ENCODE measurements around the gene RAMACL. TPM values are rescaled to one million over a fixed set of nuclear protein-coding genes. Genes with fewer than 3 reads are reported as not detected.

The RAMACL gene
- total and polyA plus RNA-seq, 2 of the 13 experiments (the other 11 are each of a cell fraction or from before 2014, with no cell fraction given), result 0.09 to 0.29 TPM

DNA sequence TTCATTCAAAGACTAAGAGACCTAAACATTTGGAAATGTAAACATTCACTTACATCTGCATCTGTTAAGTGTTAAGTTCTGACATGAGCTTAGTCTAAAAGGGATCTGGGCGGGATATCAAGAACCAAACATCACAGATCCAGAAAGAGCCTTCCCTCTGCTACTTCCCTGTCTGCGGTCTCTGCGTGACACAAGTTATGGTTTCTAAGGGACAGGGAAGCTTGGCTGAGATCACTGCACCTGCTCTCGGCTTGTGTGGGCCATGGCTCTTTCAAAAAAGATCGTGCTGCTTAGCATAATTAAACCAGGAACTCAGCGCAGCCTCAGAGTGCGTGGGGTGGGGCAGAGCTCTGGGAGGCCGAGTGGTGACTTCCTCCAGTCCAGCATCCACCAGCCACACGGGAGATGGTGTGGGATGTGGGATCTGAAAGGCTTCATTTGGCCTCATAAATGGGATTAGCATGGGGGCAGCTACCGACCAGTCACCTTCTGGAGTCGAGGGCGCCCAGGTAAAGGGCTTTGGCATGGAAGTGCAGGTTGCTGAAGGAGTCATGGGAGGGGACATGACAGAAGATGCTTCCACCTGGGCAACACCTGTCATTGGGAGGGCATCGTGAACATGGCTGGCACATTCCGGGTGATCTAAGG lies 16.7 kb upstream of the RAMACL start:
- no peak overlapping the region for H3K9ac ChIP-seq (ENCODE audit: insufficient read depth, low read depth, low read length)
- intact Hi-C loops (cut with micrococcal nuclease; ENCODE audit: unreplicated experiment), result no loop called here
- POLR2A ChIA-PET, result no interaction called here
- no peaks in the 10 kb centered on the region for H3K79me2 ChIP-seq (ENCODE audit: insufficient read depth, low read length)
- no peak overlapping the region for H3K4me2 ChIP-seq (ENCODE audit: low read depth, low read length)
- in situ Hi-C loops (cut with HindIII; ENCODE audit: extremely low pct_ligation_motif_present, low pct_unique_long_range_greater_than_20kb), result no loop called here
- H3K4me1 ChIP-seq (ENCODE audit: insufficient read depth, low read length), result no peaks in the 10 kb centered on the region
- H3K27me3 ChIP-seq (ENCODE audit: control insufficient read depth in 1 of 2, insufficient read depth in 2 of 2, low read length in 2 of 2), result peaks cover 0 to 44% of the 10 kb centered on the region in 2 experiments; a peak in 4 of 5 replicates
- ATAC-seq (no peak), FAIRE-seq (no peak), DNase-seq (ENCODE audit: low spot score) (no peak)
- TF ChIP-seq PAF1 (CRISPR knock-in tag; IDR thresholded peaks at IDR 0.05), result no peak
- TF ChIP-seq, protein P1, sequence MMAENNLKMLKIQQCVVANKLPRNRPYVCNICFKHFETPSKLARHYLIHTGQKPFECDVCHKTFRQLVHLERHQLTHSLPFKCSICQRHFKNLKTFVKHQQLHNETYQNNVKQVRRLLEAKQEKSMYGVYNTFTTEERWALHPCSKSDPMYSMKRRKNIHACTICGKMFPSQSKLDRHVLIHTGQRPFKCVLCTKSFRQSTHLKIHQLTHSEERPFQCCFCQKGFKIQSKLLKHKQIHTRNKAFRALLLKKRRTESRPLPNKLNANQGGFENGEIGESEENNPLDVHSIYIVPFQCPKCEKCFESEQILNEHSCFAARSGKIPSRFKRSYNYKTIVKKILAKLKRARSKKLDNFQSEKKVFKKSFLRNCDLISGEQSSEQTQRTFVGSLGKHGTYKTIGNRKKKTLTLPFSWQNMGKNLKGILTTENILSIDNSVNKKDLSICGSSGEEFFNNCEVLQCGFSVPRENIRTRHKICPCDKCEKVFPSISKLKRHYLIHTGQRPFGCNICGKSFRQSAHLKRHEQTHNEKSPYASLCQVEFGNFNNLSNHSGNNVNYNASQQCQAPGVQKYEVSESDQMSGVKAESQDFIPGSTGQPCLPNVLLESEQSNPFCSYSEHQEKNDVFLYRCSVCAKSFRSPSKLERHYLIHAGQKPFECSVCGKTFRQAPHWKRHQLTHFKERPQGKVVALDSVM (CRISPR knock-in tag; IDR thresholded peaks at IDR 0.05), result no peak
- TF ChIP-seq MLX (CRISPR knock-in tag; IDR thresholded peaks at IDR 0.05), result no peak
- no peak for TF ChIP-seq ZNF800 (CRISPR knock-in tag; IDR thresholded peaks at IDR 0.05)
- no peak for TF ChIP-seq KDM1A (CRISPR knock-in tag; IDR thresholded peaks at IDR 0.05)
- TF ChIP-seq, protein P2, sequence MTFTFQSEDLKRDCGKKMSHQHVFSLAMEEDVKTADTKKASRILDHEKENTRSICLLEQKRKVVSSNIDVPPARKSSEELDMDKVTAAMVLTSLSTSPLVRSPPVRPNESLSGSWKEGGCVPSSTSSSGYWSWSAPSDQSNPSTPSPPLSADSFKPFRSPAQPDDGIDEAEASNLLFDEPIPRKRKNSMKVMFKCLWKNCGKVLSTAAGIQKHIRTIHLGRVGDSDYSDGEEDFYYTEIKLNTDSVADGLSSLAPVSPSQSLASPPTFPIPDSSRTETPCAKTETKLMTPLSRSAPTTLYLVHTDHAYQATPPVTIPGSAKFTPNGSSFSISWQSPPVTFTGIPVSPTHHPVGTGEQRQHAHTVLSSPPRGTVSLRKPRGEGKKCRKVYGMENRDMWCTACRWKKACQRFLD (CRISPR knock-in tag; IDR thresholded peaks at IDR 0.05; ENCODE audit: borderline replicate concordance), result no peak
- 29% methylated on average over 14 of the region's 14 CpGs for WGBS (ENCODE audit: low lambda C conversion rate)
- no peak overlapping the region for H3K27ac ChIP-seq (ENCODE audit: extremely low read length, insufficient read depth, low read length)
- no peaks in the 10 kb centered on the region for H3K9me3 ChIP-seq (ENCODE audit: low read length)
- no peaks in the 10 kb centered on the region for H4K20me1 ChIP-seq (ENCODE audit: insufficient read depth, low read length)
- no peak overlapping the region for H2AFZ ChIP-seq (ENCODE audit: low read length)
- BruUV-seq (replicated peaks), result no TSS peak
- no peak overlapping the region for H3K4me3 ChIP-seq (replicated peaks in 1 of 3; ENCODE audit: insufficient read depth in 1 of 3, low read depth in 2 of 3, low read length in 3 of 3)
- no peaks in the 10 kb centered on the region for H3K36me3 ChIP-seq (replicated peaks in 1 of 2; ENCODE audit: control insufficient read depth in 1 of 2, insufficient read depth in 2 of 2, low read length in 2 of 2)
- CTCF ChIA-PET (ENCODE audit: low intra/inter-chr PET ratio, low total read pairs), result no interaction called here

Data from HepG2 (cell line).